Activated gamma-delta T cell (primary cell): Measurements from ENCODE around the gene PDGFD.

ENCODE experiments used
- DNase-seq: peaks from one replicate; lab custom pipeline; 2025; lab: John Stamatoyannopoulos, UW

The PDGFD gene

DNA sequence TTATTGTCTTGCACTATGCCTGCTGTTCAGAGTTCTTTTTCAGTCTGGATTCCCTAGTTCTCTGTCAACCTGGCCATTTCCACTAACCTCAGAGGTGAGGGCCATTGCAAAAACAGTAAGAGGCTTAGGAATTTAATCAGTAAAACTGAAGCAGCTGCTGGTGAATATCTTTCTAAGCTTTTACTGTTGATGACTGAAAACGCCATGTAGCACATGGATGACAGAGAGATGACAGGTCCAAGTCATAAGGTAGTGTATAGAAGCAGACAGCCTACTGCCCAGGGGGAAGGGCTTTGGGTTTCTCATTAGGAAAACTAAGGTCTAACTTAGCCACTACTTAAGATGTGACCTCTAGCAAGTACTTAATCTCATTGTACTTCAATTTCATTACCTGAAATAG lies 280.1 kb downstream of the PDGFD start:
- DNase-seq = no peak

DNA sequence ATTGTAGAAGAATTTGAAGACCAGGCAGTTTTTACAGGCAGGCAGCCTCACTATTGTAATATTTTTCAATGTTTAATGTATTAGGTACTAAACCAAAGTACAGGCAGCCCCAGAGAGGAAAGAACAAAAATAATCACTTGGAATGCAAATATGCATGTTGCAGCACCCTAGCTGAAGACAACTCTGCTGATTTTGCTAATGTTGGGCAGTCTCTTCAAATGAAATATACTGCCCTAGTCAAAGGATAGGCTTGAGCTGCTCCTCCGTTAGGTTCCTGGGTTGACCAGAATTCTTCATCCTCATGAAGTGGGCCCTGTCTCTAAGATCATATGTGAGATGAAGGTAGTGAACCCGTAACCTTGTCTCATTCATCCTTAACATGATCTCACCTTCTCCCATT lies 280.7 kb downstream of the PDGFD start:
- DNase-seq = no peak

DNA sequence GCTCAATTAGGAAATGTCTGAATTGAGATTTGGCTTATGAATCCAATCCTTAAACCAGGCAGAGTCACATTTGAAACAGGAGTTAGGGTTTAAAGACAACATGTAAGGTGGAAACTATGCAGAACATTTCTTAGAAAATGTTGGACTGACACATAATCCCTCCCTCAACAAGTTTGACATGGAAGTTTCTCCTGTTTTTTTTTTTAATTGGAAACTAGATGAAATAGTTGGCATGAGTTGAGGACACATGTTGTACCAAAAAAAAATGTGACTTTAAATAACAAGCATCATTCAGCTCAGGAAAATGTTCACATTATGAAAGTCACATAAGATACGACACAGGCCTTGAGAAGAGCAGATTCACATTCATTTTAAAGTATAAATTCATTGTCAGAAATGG lies 282.4 kb downstream of the PDGFD start:
- no peak for DNase-seq

DNA sequence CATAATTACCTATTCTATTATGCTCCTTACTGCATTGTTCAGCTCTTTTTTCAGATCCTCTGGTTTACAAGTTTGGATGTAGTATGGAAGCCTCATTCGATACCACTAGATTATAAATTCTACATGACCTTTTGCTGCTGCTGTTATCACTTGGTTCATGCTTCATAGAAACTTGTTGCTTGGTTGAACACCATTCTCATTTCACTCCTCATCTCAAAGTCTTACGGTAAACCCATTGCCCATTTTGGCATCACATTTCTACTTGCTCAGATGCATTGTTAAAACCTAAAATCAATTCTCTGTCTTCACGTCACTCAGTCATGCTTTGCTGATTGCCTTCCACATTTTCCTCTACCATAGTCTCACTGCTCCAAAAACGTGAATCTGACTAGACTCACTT lies 283.0 kb downstream of the PDGFD start:
- no peak for DNase-seq

DNA sequence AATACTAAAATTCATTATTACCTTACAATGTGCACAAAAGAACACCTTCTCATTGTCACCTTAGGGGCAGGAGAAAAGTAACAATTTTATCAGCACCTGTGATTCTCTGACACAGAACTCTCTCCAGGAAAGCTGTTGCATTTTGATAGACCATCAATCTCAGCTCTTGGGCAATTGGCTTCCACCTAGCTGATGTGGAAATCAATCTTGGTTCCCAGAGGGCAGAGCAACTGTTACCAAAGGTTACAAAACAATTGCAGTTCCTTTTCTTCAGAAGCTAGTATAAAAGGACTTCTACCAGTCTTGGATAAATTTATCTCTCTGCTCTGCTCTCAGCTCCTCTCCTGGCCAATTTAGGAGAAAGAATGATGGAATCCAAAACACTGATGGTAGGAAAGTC lies 285.3 kb downstream of the PDGFD start:
- no peak for DNase-seq

DNA sequence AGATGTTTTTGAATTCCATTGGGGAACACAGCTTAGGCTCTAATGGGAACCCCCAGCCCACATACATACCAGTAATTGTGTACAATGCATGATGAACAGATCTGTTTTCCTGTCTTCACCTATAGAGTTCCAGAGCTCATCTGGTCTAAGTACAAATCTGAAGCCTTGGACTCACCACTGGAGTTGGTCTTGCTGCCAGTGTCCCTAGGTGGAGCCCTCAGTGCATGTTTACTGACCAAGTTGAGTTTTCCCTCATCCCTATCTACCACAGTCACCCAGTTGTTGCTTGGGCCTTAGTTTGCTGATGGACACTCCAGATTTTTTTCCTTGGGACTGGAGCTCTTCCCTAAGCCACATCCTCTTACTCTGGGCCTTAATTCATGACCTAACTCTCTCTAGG lies 286.7 kb downstream of the PDGFD start:
- DNase-seq = no peak

DNA sequence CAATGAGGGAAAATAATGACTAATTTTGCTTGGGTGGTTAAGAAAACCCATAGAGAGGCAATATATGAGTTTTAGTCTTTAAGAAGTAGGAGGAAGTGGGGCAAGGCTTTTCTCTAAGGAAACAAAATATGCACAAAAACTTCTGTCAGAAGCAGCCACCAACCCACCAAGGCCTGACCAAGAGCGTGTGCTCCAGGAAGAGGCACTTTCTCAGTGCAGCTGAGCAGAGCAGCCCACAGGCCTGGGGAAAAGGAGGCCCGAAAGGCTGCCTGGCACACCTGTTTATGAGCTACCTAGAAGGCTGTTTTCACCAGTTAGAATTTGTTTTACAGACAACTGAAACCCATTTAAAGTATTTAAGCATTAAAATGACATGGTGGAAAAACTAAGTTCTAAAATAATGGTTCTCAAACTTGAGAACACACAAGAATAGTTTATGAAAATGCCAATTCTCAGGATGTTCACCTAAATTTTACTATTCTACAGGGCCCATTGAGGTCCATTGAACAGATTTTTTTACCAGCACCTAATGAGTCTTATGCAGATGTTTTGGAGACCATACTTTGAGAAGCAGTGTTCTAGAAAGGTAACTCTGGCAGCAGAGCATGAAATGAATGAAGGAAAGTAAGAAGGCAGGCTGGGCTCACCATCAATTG lies 288.0 kb downstream of the PDGFD start:
- DNase-seq = no peak

DNA sequence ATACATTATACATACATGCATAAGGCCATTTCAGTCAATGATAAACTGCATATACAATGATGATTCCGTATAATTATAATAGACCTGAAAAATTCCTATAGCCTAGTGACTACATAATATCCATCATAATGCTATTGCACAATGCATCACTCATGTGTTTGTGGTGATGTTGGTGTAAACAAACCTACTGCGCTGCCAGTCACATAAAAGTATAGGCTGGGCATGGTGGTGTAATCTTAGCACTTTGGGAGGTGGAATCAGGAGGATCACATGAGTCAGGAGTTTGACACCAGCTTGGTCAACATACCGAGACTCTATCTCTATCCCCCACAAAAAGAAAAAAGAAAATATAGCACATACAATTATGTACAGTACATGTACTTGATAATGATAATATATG lies 291.2 kb downstream of the PDGFD start:
- DNase-seq = no peak

DNA sequence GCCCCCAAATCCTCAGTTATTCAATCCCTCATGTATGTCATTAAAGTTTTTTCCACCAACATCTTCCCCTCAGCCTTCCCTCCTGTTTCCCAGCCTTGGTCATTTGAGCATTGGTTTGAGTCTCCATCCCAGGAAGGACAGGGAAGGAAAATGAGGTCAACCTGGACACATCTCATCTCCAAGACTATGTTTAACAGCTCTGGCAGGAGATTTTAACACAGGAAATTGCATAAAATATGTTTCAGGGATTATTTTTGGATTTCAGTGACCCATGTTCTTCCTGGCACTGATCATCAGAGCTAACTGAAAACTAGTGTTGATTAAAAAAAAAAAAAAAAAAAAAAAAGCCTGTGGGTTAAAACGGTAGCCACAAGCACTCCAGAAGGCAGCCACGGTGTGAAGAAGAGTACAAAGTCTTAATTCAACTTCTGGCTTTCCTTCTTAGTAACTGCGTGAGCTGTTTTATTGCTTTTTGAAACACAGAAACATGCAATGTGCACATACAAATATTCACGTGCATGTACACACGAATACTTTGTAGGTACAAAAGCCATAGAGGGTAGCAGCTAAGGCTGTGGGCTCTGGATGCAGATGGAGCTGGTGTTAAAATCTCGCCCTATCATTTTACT lies 291.9 kb downstream of the PDGFD start:
- no peak for DNase-seq

DNA sequence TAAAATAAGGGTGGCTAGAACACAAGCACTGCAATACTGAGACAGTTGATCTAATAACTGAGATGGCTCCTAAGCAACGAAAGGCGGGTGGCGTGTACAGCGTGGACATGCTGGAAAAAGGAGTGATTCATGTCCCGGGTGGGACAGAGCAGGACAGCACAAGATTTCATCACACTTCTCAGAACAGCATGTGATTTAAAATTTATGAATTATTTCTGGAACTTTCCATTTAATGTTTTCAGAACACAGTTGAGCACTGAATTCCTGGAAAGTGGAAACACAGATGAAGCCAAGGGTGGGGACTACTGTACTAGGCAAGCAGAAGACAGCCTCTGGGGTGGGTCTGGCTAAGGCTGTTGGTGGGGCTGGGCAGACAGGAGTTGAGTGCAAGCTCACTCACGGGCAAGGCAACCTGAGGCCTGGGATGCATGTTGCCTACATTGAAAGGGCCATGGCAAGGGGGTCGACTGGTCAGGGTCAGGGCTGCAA lies 293.1 kb downstream of the PDGFD start:
- no peak for DNase-seq

DNA sequence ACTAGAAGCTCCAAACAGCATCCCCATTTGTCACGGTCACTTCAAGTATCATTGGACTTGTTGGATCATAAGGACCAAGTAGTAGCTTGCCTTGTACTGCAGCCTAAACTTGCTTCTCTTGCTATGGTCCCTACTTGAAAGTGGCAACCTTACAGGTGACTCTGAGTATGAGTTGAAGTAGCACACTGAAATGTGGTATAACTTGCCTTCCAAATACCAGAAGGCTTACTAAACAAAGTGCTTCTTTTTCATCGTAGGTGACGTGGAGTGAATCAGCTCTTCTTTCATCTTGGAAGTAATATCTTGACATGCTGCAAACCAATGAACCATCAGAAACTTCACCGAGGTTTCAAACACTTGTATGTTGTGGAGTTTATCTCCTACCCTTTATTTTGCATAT lies 296.5 kb downstream of the PDGFD start:
- DNase-seq = no peak

DNA sequence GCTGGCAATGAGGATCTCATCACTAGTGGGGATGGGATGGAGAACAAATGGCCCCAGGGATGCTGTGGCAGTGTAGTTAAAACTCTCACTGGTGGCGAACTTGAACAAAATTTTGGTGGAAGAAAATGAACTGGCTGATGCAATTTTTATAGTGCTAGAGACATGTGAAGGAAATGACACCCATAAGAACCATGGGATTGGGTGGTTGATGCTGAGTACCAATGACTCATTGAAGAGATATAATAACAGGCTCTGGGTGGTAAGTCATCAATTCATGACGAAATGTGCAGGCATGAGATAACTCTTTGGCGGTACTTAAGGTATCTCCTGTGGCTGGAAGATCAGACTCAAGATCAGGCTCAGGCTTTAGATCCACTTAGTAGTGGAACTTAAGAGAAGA lies 300.4 kb downstream of the PDGFD start:
- DNase-seq = no peak

DNA sequence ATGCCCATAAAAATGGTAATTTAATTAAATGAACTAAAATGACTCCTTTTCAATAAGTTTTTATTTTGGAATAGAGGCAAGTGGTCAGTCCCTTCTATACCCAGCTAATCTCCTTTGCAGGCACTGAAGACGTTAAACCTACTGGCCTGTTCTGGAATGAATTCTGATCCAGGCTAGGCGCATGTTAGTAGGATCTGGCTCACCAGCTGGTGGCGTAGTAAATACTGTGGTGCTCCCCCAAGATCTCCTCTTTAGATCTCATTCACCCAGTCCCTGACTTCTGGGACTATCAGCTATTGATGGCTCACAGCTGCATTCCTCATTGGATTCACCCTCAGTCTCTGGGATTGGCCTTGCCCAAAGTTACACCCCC lies 301.2 kb downstream of the PDGFD start:
- DNase-seq = no peak

DNA sequence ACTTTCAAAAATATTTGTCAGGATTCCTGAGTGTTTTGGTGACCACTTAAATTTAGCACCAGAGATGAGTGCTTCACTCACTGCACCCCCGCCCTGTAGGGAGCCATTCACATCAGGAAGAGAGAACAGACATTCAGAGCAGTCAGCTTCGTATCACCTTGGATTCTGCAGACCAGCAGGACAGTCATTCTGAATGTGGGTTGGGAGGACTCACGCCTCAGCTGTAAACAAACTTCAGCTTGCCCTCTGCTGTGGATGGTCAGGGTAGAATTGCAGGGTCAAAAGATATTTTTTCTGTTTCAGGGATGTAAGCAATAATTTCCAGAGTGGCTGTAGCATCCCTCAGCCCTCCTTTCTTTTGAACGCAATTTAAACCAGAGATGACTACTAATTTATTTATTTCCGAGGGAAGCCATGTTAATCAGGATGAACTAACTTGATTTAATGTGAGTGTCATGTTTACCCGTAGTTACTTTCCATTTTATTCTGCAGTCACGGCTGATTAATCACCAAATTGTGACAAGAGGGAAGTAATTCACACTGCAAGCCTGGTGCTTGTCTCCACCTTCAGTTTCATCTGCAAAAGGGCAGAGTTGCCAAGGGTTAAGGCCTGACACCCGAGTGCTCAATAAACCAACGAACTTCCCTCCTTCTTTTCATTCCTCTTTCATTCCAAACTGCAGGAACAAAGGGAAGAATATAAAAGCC lies 301.7 kb downstream of the PDGFD start:
- no peak for DNase-seq
